Nephron (organoid): ENCODE data around the gene CENPM.

Source experiments
- H3K27ac Mint-ChIP-seq, 3 experiments: 2 replicates each; pipeline ENCODE4 v1.8.0; 2020; ENCODE audit warnings: mixed read lengths in 3 of 3, mild to moderate bottlenecking in 2 of 3, moderate library complexity in 1 of 3
- H3K27me3 Mint-ChIP-seq: 2 replicates; pipeline ENCODE4 v1.8.0; 2021; ENCODE audit warnings: low read depth, mild to moderate bottlenecking, moderate library complexity, mixed read lengths
- H3K36me3 Mint-ChIP-seq: 2 replicates; pipeline ENCODE4 v1.8.0; 2020; ENCODE audit warnings: low read depth, mixed read lengths
- H3K4me1 Mint-ChIP-seq: 2 replicates; pipeline ENCODE4 v1.8.0; 2020; ENCODE audit warnings: mixed read lengths
- H3K4me3 Mint-ChIP-seq, 3 experiments: 2 replicates each; pipeline ENCODE4 v1.8.0; 2020; ENCODE audit warnings: mild to moderate bottlenecking in 3 of 3, mixed read lengths in 3 of 3, moderate library complexity in 2 of 3
- H3K9me3 Mint-ChIP-seq: 2 replicates; pipeline ENCODE4 v1.8.0; 2020; ENCODE audit warnings: mixed read lengths
- CTCF ChIP-seq, 3 experiments: fragments of 200-600 bp; sonication (generic); IDR thresholded peaks; one replicate each; pipeline ENCODE4 v1.5.0; 2021; ENCODE audit warnings: antibody characterized with exemption in 3 of 3; ENCODE audit not compliant: unreplicated experiment in 3 of 3

The CENPM gene

GRCh38 chr22:41891407-41891806, 55.5 kb downstream of the CENPM start:
- Mint-ChIP-seq H3K4me3 (no peak overlapping the region), H3K4me1 (peaks cover 15% of the 10 kb centered on the region), H3K36me3 (peaks cover 64% of the 10 kb centered on the region), H3K27ac (no peak overlapping the region), H3K27me3 (no peaks in the 10 kb centered on the region), H3K9me3 (no peaks in the 10 kb centered on the region)
- TF ChIP-seq CTCF (IDR thresholded peaks at IDR 0.05; ENCODE audit: unreplicated experiment in 3 of 3): no peak
